ENCODE data around the gene FAM153A. TPM values are rescaled to one million over a fixed set of nuclear protein-coding genes. Genes with fewer than 3 reads are reported as not detected.
"Not testable (repeated sequence)": the region's sequence is repeated elsewhere in the genome, so short reads cannot be mapped to it uniquely, and the experiment has no call there.

FAM153A gene
- 1 to 10 TPM; 2.9 to 7.0 (median 3.6) TPM for total RNA-seq

GRCh38 chr5:177782792-177783633 lies at the start of gene FAM153A:
Gene FAM153A (minus strand): TSS chr5:177782899.
- H3K4me1 Mint-ChIP-seq (ENCODE audit: low read depth); H3K4me3 Mint-ChIP-seq; H3K27me3 Mint-ChIP-seq (ENCODE audit: low read depth); DNase-seq; H3K36me3 Mint-ChIP-seq (ENCODE audit: insufficient read depth); H3K9me3 Mint-ChIP-seq: not testable (repeated sequence)
- peak; percentile 98 to 100 for ATAC-seq

- H3K36me3 Mint-ChIP-seq (ENCODE audit: insufficient read depth); H3K27me3 Mint-ChIP-seq (ENCODE audit: low read depth); DNase-seq; H3K4me3 Mint-ChIP-seq; ATAC-seq; H3K9me3 Mint-ChIP-seq: not testable (repeated sequence)
- peaks cover 13% of the 10 kb centered on the region for H3K4me1 Mint-ChIP-seq (ENCODE audit: low read depth)
Measured at GRCh38 chr5:177832287-177832686, 49.6 kb upstream of the FAM153A start.

- not testable (repeated sequence) for H3K4me3 Mint-ChIP-seq; H3K36me3 Mint-ChIP-seq (ENCODE audit: insufficient read depth); H3K27me3 Mint-ChIP-seq (ENCODE audit: low read depth); H3K9me3 Mint-ChIP-seq; H3K4me1 Mint-ChIP-seq (ENCODE audit: low read depth); DNase-seq
- ATAC-seq: peak; percentile 99 to 100
Measured at GRCh38 chr5:177826073-177826472, 43.4 kb upstream of the FAM153A start.

GRCh38 chr5:177824776-177825175 lies 42.1 kb upstream of the FAM153A start:
- not testable (repeated sequence) for H3K9me3 Mint-ChIP-seq; ATAC-seq; H3K4me1 Mint-ChIP-seq (ENCODE audit: low read depth); H3K27me3 Mint-ChIP-seq (ENCODE audit: low read depth); H3K4me3 Mint-ChIP-seq; H3K36me3 Mint-ChIP-seq (ENCODE audit: insufficient read depth); DNase-seq

- H3K9me3 Mint-ChIP-seq; H3K27me3 Mint-ChIP-seq (ENCODE audit: low read depth); DNase-seq; ATAC-seq; H3K4me1 Mint-ChIP-seq (ENCODE audit: low read depth); H3K36me3 Mint-ChIP-seq (ENCODE audit: insufficient read depth); H3K4me3 Mint-ChIP-seq: not testable (repeated sequence)
Measured at GRCh38 chr5:177822489-177822888, 39.8 kb upstream of the FAM153A start.

DNA sequence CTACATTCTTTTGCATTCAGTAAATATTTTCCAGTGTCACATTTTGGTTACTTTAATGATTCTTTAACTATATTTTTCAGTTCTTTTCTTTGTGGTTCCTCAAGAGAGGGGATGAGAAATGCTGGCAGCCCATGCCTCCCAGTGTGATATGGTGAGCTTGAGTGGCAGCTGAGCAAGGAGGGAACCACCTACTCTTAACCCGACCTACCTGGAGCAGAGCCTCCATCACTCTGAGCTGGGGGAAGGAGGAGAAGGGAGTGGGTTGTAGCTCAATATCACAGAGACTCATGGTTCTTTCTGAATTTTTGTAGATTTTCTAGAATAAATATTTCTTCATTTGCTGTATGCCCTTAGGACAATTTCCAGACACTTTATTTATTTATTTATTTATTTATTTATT lies 37.0 kb upstream of the FAM153A start:
- not testable (repeated sequence) for H3K9me3 Mint-ChIP-seq; H3K27me3 Mint-ChIP-seq (ENCODE audit: low read depth); H3K36me3 Mint-ChIP-seq (ENCODE audit: insufficient read depth); H3K4me1 Mint-ChIP-seq (ENCODE audit: low read depth); H3K4me3 Mint-ChIP-seq; DNase-seq; ATAC-seq

- not testable (repeated sequence) for H3K27me3 Mint-ChIP-seq (ENCODE audit: low read depth); DNase-seq; H3K4me1 Mint-ChIP-seq (ENCODE audit: low read depth); H3K4me3 Mint-ChIP-seq; H3K36me3 Mint-ChIP-seq (ENCODE audit: insufficient read depth); ATAC-seq; H3K9me3 Mint-ChIP-seq
Measured at GRCh38 chr5:177812814-177813425, 30.2 kb upstream of the FAM153A start.

- DNase-seq; H3K9me3 Mint-ChIP-seq; H3K36me3 Mint-ChIP-seq (ENCODE audit: insufficient read depth); H3K4me3 Mint-ChIP-seq; H3K4me1 Mint-ChIP-seq (ENCODE audit: low read depth); H3K27me3 Mint-ChIP-seq (ENCODE audit: low read depth): not testable (repeated sequence)
- ATAC-seq: peak; percentile 30 to 44
Measured at GRCh38 chr5:177812160-177812743, 29.6 kb upstream of the FAM153A start.

DNA sequence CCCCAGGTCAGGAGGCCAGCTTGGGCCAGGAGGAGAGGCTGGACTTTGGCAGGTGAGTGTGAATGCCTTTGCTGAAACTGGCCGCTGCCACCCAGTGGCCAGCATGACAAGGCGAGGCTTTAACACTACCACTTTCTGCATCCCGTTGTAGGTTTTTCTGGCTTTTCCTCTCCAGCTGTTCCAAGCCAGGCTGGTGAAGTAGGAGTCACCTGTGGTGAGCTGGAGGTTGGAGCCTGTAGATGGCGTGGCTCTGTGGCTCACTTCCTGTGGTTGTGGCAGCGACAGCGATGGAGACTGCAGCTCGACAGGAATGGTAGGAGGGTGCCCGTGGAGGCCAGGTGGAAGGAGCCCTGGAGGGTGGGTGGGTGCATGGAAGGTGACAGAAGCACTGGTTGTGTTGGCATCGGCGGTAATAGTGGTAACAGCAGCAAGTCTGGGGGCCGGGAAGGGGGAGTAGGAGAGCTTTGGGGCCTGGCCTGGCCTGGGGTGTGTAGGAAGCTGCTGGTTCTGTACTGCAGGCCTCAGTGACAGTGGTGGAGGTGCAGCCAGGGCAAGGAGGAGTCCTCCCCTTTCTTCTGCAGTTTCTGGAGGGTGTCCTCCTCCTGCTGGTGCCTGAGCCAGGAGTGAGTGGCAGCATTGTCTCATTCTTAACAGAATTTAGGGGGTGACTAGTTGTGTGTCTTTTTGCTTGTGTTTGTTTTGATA lies 26.7 kb upstream of the FAM153A start:
- H3K4me3 Mint-ChIP-seq; H3K27me3 Mint-ChIP-seq (ENCODE audit: low read depth); H3K36me3 Mint-ChIP-seq (ENCODE audit: insufficient read depth); H3K9me3 Mint-ChIP-seq: not testable (repeated sequence)
- ATAC-seq (peak; percentile 72 to 85), DNase-seq (peak; percentile 17)
- H3K4me1 Mint-ChIP-seq (ENCODE audit: low read depth): peaks cover 12% of the 10 kb centered on the region

GRCh38 chr5:177808420-177808819 lies 25.7 kb upstream of the FAM153A start:
- not testable (repeated sequence) for DNase-seq; ATAC-seq; H3K27me3 Mint-ChIP-seq (ENCODE audit: low read depth); H3K36me3 Mint-ChIP-seq (ENCODE audit: insufficient read depth); H3K9me3 Mint-ChIP-seq; H3K4me3 Mint-ChIP-seq
- peaks cover 14% of the 10 kb centered on the region for H3K4me1 Mint-ChIP-seq (ENCODE audit: low read depth)

GRCh38 chr5:177807265-177807664 lies 24.6 kb upstream of the FAM153A start:
- not testable (repeated sequence) for H3K27me3 Mint-ChIP-seq (ENCODE audit: low read depth); H3K36me3 Mint-ChIP-seq (ENCODE audit: insufficient read depth); H3K4me3 Mint-ChIP-seq; ATAC-seq; DNase-seq; H3K9me3 Mint-ChIP-seq
- H3K4me1 Mint-ChIP-seq (ENCODE audit: low read depth): peaks cover 16% of the 10 kb centered on the region

DNA sequence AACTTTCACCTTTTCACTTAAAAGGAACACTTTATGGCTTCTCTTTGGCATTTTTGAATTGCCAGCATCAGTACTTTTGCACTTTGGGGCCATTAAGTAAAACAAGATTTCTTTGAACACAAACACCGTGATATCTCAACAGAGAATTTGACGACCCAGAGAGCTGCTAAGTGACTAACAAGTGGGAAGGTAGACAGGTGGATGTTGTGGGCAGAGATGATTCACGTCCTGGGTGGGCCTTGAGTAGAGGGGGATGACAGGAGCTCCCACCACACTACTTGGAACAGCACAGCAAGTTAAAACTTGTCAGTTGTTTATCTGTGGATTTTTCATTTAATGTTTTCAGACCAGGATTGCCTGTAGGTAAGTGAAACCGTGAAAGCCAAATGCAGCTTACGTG lies 18.7 kb upstream of the FAM153A start:
- H3K4me3 Mint-ChIP-seq; H3K27me3 Mint-ChIP-seq (ENCODE audit: low read depth); H3K9me3 Mint-ChIP-seq; H3K36me3 Mint-ChIP-seq (ENCODE audit: insufficient read depth): not testable (repeated sequence)
- DNase-seq (peak; percentile 15), ATAC-seq (peak; percentile 94 to 96)
- peaks cover 12% of the 10 kb centered on the region for H3K4me1 Mint-ChIP-seq (ENCODE audit: low read depth)

GRCh38 chr5:177798237-177798840 lies 15.6 kb upstream of the FAM153A start:
- H3K27me3 Mint-ChIP-seq (ENCODE audit: low read depth): not testable (repeated sequence)

GRCh38 chr5:177793272-177793671 lies 10.6 kb upstream of the FAM153A start:
- DNase-seq; H3K4me3 Mint-ChIP-seq; ATAC-seq; H3K27me3 Mint-ChIP-seq (ENCODE audit: low read depth); H3K4me1 Mint-ChIP-seq (ENCODE audit: low read depth); H3K9me3 Mint-ChIP-seq; H3K36me3 Mint-ChIP-seq (ENCODE audit: insufficient read depth): not testable (repeated sequence)

More at GRCh38 chr5:177798237-177798840, 15.6 kb upstream of the FAM153A start:
- H3K36me3 Mint-ChIP-seq (ENCODE audit: insufficient read depth); H3K4me1 Mint-ChIP-seq (ENCODE audit: low read depth); H3K4me3 Mint-ChIP-seq; H3K9me3 Mint-ChIP-seq; ATAC-seq: not testable (repeated sequence)
- DNase-seq: peak; percentile 11
